ENCODE data around the gene RSPRY1.

DNA sequence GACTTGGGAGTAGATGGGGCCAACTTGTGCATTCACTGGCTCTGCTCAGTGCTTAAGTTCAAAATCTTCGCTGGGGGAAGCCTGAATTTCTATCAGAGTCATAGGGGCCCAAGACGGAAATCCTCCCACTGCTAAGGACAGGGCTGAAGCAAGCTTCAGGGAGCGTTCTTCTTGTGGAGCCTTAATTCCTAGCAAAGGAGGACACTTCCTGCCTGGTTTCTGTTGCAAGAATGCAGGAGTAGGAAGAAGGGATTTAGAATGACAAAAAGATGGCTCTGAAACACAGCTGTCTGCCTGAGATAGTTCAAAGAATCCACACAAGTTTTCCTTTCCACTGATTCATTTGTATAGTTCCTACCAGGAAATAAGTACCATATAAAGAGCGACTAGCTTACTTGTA lies 26.7 kb upstream of the RSPRY1 start:
- TF ChIP-seq, protein P1, sequence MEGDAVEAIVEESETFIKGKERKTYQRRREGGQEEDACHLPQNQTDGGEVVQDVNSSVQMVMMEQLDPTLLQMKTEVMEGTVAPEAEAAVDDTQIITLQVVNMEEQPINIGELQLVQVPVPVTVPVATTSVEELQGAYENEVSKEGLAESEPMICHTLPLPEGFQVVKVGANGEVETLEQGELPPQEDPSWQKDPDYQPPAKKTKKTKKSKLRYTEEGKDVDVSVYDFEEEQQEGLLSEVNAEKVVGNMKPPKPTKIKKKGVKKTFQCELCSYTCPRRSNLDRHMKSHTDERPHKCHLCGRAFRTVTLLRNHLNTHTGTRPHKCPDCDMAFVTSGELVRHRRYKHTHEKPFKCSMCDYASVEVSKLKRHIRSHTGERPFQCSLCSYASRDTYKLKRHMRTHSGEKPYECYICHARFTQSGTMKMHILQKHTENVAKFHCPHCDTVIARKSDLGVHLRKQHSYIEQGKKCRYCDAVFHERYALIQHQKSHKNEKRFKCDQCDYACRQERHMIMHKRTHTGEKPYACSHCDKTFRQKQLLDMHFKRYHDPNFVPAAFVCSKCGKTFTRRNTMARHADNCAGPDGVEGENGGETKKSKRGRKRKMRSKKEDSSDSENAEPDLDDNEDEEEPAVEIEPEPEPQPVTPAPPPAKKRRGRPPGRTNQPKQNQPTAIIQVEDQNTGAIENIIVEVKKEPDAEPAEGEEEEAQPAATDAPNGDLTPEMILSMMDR (IDR thresholded peaks at IDR 0.05) = no peak
- TF ChIP-seq POLR2A (IDR thresholded peaks at IDR 0.05) = no peak

Data from uterus (tissue), 2 donors.